Kidney (tissue), 14 donors: Measurements from ENCODE around the gene L3MBTL3. TPM values are rescaled to one million over a fixed set of nuclear protein-coding genes. Genes with fewer than 3 reads are reported as not detected.
"Not testable (repeated sequence)": the region's sequence is repeated elsewhere in the genome, so short reads cannot be mapped to it uniquely, and the experiment has no call there.

Experiments
- DNase-seq, 5 donors: peaks; one replicate each; pipeline ENCODE4 v3.0.0-alpha.2; 2013 to 2020
- FAIRE-seq: peaks from 2 replicates; lab custom pipeline; 2012; peaks lifted over from hg19 to GRCh38; lab: Jason Lieb, UNC
- H3K27ac ChIP-seq, 2 donors: one replicate each; pipeline ENCODE4 v1.7.0; 2013; ENCODE audit warnings: low read depth in 2 of 2, low read length in 2 of 2, inconsistent platforms in 1 of 2
- H3K27me3 ChIP-seq: one replicate; pipeline ENCODE4 v1.7.1; 2013; ENCODE audit warnings: low read length, inconsistent platforms; ENCODE audit not compliant: control insufficient read depth, insufficient read depth
- H3K36me3 ChIP-seq, 3 donors: one replicate each; pipeline versions ENCODE4 v1.7.0 to v1.7.1; 2013; ENCODE audit warnings: low read length in 3 of 3, control low read depth in 1 of 3, inconsistent platforms in 1 of 3; ENCODE audit not compliant: insufficient read depth in 3 of 3, control insufficient read depth in 2 of 3
- H3K4me1 ChIP-seq, 3 donors: one replicate each; pipeline versions ENCODE4 v1.7.0 to v1.7.1; 2013; ENCODE audit warnings: low read length in 3 of 3, inconsistent platforms in 1 of 3, low read depth in 1 of 3; ENCODE audit not compliant: control insufficient read depth in 2 of 3, insufficient read depth in 2 of 3
- H3K4me3 ChIP-seq, 3 donors: one replicate each; pipeline versions ENCODE4 v1.7.0 to v1.8.1; 2013; ENCODE audit warnings: low read length in 3 of 3, control low read depth in 1 of 3, inconsistent platforms in 1 of 3
- H3K9ac ChIP-seq, 3 donors: one replicate each; pipeline versions ENCODE4 v1.7.0 to v1.7.1; 2013; ENCODE audit warnings: low read length in 3 of 3, control low read depth in 1 of 3, inconsistent platforms in 1 of 3
- H3K9me3 ChIP-seq, 3 donors: one replicate each; pipeline versions ENCODE4 v1.7.0 to v1.7.1; 2013; ENCODE audit warnings: low read length in 3 of 3, control low read depth in 1 of 3, inconsistent platforms in 1 of 3; ENCODE audit not compliant: control insufficient read depth in 2 of 3, insufficient read depth in 1 of 3
- CTCF ChIP-seq: IDR thresholded peaks from 3 replicates; pipeline ENCODE4 v1.5.1; 2012; ENCODE audit warnings: mild to moderate bottlenecking, moderate library complexity, borderline replicate concordance; ENCODE audit not compliant: insufficient read depth; ENCODE audit errors: extremely low read depth
- intact Hi-C: fragments of 100-400 bp; cut with DNase I; formaldehyde crosslinking; loops from one replicate; pipeline ENCODE4 v1.11.1; 2022
- polyA plus RNA-seq: library from polyadenylated mRNA; stranded (reverse); fragments of 350-450 nt; fragmentation: Illumina TruSeq; extraction: RNeasy Lipid Tissue Mini Kit (QIAGEN cat#74804); gene quantifications from one replicate; pipeline ENCODE4 v1.2.3, GENCODE V29; 2014; ENCODE audit warnings: low read depth, low replicate concordance; ENCODE audit not compliant: insufficient read depth
- total RNA-seq: library from RNA; stranded (reverse); fragmentation: NEBNext Ultra II Directional; extraction: Animal tissue kit (Norgen Biotek cat#: 25700); gene quantifications from one replicate; pipeline ENCODE4 v1.2.1, GENCODE V29; 2021
- donor health status: control.
- donor health status: control.
- donor health status: control.
- donor health status: control.
- donor health status: control.
- donor health status: DM: yes; HTN: yes; CAD: no.
- donor health status: Normal renal cell carcinoma (clear cell type).

Gene L3MBTL3
- total and polyA plus RNA-seq, 2 donors from 2014 or later, result 4.3 to 13.0 TPM

- H3K9ac ChIP-seq, DNase-seq, H3K9me3 ChIP-seq, H3K27ac ChIP-seq, H3K4me3 ChIP-seq, FAIRE-seq, H3K36me3 ChIP-seq, H3K4me1 ChIP-seq, intact Hi-C loops, H3K27me3 ChIP-seq: not testable (repeated sequence)
These were observed 155.1 kb downstream of the L3MBTL3 start for GRCh38 chr6:130173377-130174004.

GRCh38 chr6:130176378-130176777 is 158.0 kb downstream of the L3MBTL3 start:
- H3K9me3 ChIP-seq, result no peaks in the 10 kb centered on the region
- no peaks in the 10 kb centered on the region for H3K4me1 ChIP-seq
- H3K27ac ChIP-seq, result no peak overlapping the region
- no peak overlapping the region for H3K4me3 ChIP-seq
- no peaks in the 10 kb centered on the region for H3K27me3 ChIP-seq
- FAIRE-seq, result no peak
- intact Hi-C loops, result no loop called here
- TF ChIP-seq CTCF, result no peak
- H3K9ac ChIP-seq, result no peak overlapping the region
- no peak for DNase-seq
- no peaks in the 10 kb centered on the region for H3K36me3 ChIP-seq

- Histone ChIP-seq H3K4me3 (no peak overlapping the region), H3K9me3 (no peaks in the 10 kb centered on the region), H3K27ac (no peak overlapping the region), H3K27me3 (no peaks in the 10 kb centered on the region), H3K4me1 (no peaks in the 10 kb centered on the region), H3K9ac (no peak overlapping the region), H3K36me3 (no peaks in the 10 kb centered on the region)
- FAIRE-seq, result no peak
- no peak for DNase-seq
- intact Hi-C loops, result no loop called here
- no peak for TF ChIP-seq CTCF
These were observed 160.3 kb downstream of the L3MBTL3 start for GRCh38 chr6:130178692-130179091.

GRCh38 chr6:130182466-130182865 is 164.1 kb downstream of the L3MBTL3 start:
- DNase-seq (no peak), FAIRE-seq (no peak)
- intact Hi-C loops, result no loop called here

More at GRCh38 chr6:130182466-130182865, 164.1 kb downstream of the L3MBTL3 start:
- H3K4me3 ChIP-seq, result no peak overlapping the region
- no peak for TF ChIP-seq CTCF
- no peaks in the 10 kb centered on the region for H3K9me3 ChIP-seq
- H3K9ac ChIP-seq, result no peak overlapping the region
- H3K27ac ChIP-seq, result no peak overlapping the region
- no peaks in the 10 kb centered on the region for H3K36me3 ChIP-seq
- H3K27me3 ChIP-seq, result no peaks in the 10 kb centered on the region
- no peaks in the 10 kb centered on the region for H3K4me1 ChIP-seq
